Loucy (cell line): ENCODE data around the gene CDC42BPA.

Experiments used
- H2AFZ ChIP-seq: fragments of 200-600 bp; sonication (generic); 2 replicates; pipeline ENCODE4 v1.6.0; 2016; ENCODE audit warnings: antibody characterized with exemption, mild to moderate bottlenecking, low read length, moderate library complexity
- H3F3A ChIP-seq: fragments of 200-600 bp; 2 replicates; pipeline ENCODE4 v1.6.0; 2016; ENCODE audit warnings: antibody characterized with exemption, low read depth, mild to moderate bottlenecking
- H3K27me3 ChIP-seq: fragments of 200-600 bp; sonication (generic); 2 replicates; pipeline ENCODE4 v1.6.1; 2014; ENCODE audit warnings: low read length, mild to moderate bottlenecking; ENCODE audit not compliant: insufficient read depth, poor library complexity, severe bottlenecking
- H3K36me3 ChIP-seq: fragments of 200-600 bp; sonication (generic); 2 replicates; pipeline ENCODE4 v1.6.1; 2016; ENCODE audit warnings: low read length; ENCODE audit not compliant: insufficient read depth
- H3K4me1 ChIP-seq: fragments of 200-600 bp; sonication (generic); 2 replicates; pipeline ENCODE4 v1.5.1; 2014; ENCODE audit warnings: low read length, mild to moderate bottlenecking; ENCODE audit not compliant: insufficient read depth, poor library complexity, severe bottlenecking
- H3K4me2 ChIP-seq: fragments of 200-600 bp; sonication (generic); 2 replicates; pipeline ENCODE4 v1.6.0; 2014; ENCODE audit warnings: antibody characterized with exemption, low read length, low read depth, mild to moderate bottlenecking; ENCODE audit not compliant: poor library complexity, severe bottlenecking
- H3K4me3 ChIP-seq: fragments of 200-600 bp; sonication (generic); 2 replicates; pipeline ENCODE4 v1.5.1; 2014; ENCODE audit warnings: low read length, mild to moderate bottlenecking, mixed read lengths; ENCODE audit not compliant: poor library complexity, severe bottlenecking
- H3K79me2 ChIP-seq: fragments of 200-600 bp; sonication (generic); 2 replicates; pipeline ENCODE4 v1.6.1; 2014; ENCODE audit warnings: low read length; ENCODE audit not compliant: insufficient read depth
- H3K9ac ChIP-seq: fragments of 200-600 bp; sonication (generic); 2 replicates; pipeline ENCODE4 v1.6.0; 2014; ENCODE audit warnings: mild to moderate bottlenecking, low read depth, low read length, moderate library complexity; ENCODE audit not compliant: poor library complexity, severe bottlenecking
- H3K9me2 ChIP-seq: fragments of 200-600 bp; sonication (generic); replicated peaks from 2 replicates; pipeline ENCODE4 v1.6.1; 2016; ENCODE audit warnings: low read depth, low read length, mixed read lengths
- H3K9me3 ChIP-seq: fragments of 200-600 bp; sonication (generic); 2 replicates; pipeline ENCODE4 v1.6.1; 2014; ENCODE audit warnings: mild to moderate bottlenecking, antibody characterized with exemption, low read length, low read depth; ENCODE audit not compliant: insufficient read depth
- H4K20me1 ChIP-seq: fragments of 200-600 bp; sonication (generic); 2 replicates; pipeline ENCODE4 v1.6.0; 2014; ENCODE audit warnings: antibody characterized with exemption, low read length, mild to moderate bottlenecking; ENCODE audit not compliant: insufficient read depth, poor library complexity, severe bottlenecking
- EZH2phosphoT487 ChIP-seq: fragments of 200-600 bp; IDR thresholded peaks from 2 replicates; pipeline ENCODE4 v1.6.1; 2018; ENCODE audit warnings: antibody characterized with exemption, mild to moderate bottlenecking, moderate library complexity, borderline replicate concordance
- TF ChIP-seq, protein P1 (sequence below): fragments of 200-600 bp; sonication (generic); conservative IDR thresholded peaks from 2 replicates; pipeline ENCODE4 v1.5.1; 2014; ENCODE audit warnings: mild to moderate bottlenecking, antibody characterized with exemption, low read length

Gene CDC42BPA

DNA sequence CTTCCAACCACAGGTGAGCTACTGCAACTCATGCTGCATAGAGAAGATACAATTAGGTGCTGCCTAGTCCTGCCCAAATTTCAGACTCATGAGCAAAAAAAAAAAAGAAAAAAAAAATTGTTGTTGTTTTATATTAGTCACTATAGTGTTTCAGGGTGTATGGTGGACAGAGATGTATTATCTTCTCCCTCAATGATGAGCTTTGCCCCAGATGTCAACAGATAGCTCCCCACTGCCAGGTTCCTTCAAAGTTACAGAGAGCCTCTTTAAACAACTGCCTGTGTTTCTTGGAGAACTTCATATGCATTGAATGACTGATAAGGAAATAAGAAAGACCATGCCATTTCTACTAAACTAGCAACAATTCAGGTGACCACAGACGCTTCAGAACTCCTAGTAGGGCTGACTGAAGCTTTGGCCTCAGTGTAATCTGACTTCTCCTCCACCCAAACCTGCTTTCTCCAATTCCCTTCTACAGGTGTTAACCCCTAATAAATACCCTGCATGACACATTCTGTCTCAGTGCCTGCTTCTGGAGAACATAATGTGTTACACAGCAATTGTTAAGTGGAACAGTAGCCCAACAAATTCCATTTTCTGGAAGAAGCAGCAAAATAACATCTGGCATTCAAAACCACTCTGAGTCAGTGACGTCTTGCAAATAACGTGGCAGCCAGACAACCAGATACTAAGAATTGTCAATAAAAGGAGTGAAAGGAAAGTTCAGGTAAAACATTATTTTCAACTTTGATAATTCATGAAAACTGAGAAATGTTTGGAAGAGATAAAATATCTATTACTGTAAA is 147.7 kb downstream of the CDC42BPA start:
- no peaks in the 10 kb centered on the region for H3K36me3 ChIP-seq
- H3K27me3 ChIP-seq, result no peaks in the 10 kb centered on the region
- H3K79me2 ChIP-seq, result no peaks in the 10 kb centered on the region
- H3K9ac ChIP-seq, result no peak overlapping the region
- H3K9me2 ChIP-seq, result no peaks in the 10 kb centered on the region
- H3K9me3 ChIP-seq, result no peaks in the 10 kb centered on the region
- no peak overlapping the region for H3K4me3 ChIP-seq
- no peak overlapping the region for H2AFZ ChIP-seq
- TF ChIP-seq, protein P1, sequence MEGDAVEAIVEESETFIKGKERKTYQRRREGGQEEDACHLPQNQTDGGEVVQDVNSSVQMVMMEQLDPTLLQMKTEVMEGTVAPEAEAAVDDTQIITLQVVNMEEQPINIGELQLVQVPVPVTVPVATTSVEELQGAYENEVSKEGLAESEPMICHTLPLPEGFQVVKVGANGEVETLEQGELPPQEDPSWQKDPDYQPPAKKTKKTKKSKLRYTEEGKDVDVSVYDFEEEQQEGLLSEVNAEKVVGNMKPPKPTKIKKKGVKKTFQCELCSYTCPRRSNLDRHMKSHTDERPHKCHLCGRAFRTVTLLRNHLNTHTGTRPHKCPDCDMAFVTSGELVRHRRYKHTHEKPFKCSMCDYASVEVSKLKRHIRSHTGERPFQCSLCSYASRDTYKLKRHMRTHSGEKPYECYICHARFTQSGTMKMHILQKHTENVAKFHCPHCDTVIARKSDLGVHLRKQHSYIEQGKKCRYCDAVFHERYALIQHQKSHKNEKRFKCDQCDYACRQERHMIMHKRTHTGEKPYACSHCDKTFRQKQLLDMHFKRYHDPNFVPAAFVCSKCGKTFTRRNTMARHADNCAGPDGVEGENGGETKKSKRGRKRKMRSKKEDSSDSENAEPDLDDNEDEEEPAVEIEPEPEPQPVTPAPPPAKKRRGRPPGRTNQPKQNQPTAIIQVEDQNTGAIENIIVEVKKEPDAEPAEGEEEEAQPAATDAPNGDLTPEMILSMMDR, result no peak
- TF ChIP-seq EZH2phosphoT487, result no peak
- H3K4me1 ChIP-seq, result no peaks in the 10 kb centered on the region
- H3K4me2 ChIP-seq, result no peak overlapping the region
- no peaks in the 10 kb centered on the region for H4K20me1 ChIP-seq
- no peaks in the 10 kb centered on the region for H3F3A ChIP-seq

DNA sequence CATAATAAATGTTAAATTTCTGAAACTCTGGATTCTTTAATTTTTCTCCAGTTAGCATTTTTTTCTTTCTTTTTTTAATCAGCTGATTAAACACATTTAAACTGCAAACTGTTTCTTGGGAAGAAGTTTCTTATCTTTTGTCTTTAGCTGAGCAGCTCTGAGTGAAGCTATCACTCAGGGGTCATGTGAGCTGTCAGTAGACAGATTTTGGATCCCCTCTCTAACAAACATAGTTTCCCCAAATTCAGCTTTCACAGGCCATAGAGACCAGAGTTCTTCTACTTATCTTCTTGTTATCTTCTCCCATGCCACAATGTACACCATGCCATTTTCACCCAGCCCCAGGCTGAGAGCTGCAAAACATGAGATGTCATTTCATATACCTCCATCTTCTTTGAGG is 148.9 kb downstream of the CDC42BPA start:
- TF ChIP-seq, protein P1, result no peak
- no peak for TF ChIP-seq EZH2phosphoT487
- H2AFZ ChIP-seq, result no peak overlapping the region
- H3K4me1 ChIP-seq, result no peaks in the 10 kb centered on the region
- no peaks in the 10 kb centered on the region for H3K36me3 ChIP-seq
- no peaks in the 10 kb centered on the region for H3F3A ChIP-seq
- no peaks in the 10 kb centered on the region for H3K27me3 ChIP-seq
- no peak overlapping the region for H3K4me2 ChIP-seq
- H3K9me2 ChIP-seq, result no peaks in the 10 kb centered on the region
- no peak overlapping the region for H3K4me3 ChIP-seq
- no peaks in the 10 kb centered on the region for H4K20me1 ChIP-seq
- no peaks in the 10 kb centered on the region for H3K9me3 ChIP-seq
- no peak overlapping the region for H3K9ac ChIP-seq
- H3K79me2 ChIP-seq, result no peaks in the 10 kb centered on the region

DNA sequence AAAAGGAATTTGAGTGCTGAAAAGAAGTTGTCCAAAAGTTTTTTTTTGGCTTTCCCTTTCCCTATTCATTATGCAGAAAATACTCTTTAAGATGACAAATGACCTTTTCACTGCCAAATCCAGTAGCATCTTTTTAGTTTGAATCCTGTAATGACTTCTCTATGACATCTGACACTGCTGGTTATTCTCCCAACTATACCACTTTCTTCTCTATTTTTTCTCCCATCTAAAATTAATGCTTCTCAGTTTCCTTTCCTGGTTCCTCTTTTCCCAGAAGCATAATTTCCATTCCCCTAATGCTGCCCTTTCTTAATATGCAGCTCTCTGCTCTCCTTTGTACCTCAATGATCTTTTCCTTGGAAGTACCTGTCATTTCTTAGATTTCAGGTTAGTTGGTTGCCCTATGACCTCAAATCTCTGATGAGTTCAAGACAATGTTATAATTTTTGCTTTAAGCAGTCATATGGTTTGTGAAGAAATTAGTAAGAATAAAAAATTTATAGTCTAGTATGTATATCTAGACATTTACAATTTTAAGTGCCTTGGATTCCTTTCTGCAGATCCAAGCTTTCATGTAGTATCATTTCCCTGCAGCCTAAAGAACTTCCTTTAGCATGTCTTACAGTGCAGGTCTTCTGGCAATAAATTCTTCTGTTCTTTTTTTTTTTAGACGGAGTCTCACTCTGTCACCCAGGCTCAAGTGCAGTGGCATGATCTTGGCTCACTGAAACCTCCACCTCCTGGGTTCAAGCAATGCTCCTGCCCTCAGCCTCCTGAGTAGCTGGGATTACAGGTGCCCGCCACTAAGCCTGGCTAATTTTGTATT is 150.8 kb downstream of the CDC42BPA start:
- H3K4me1 ChIP-seq, result no peaks in the 10 kb centered on the region
- H3K4me3 ChIP-seq, result no peak overlapping the region
- no peaks in the 10 kb centered on the region for H3K9me2 ChIP-seq
- no peaks in the 10 kb centered on the region for H3K79me2 ChIP-seq
- H3K9ac ChIP-seq, result no peak overlapping the region
- H3F3A ChIP-seq, result no peaks in the 10 kb centered on the region
- no peaks in the 10 kb centered on the region for H3K27me3 ChIP-seq
- TF ChIP-seq, protein P1, result no peak
- TF ChIP-seq EZH2phosphoT487, result no peak
- H3K9me3 ChIP-seq, result no peaks in the 10 kb centered on the region
- H3K4me2 ChIP-seq, result no peak overlapping the region
- no peaks in the 10 kb centered on the region for H3K36me3 ChIP-seq
- H2AFZ ChIP-seq, result no peak overlapping the region
- H4K20me1 ChIP-seq, result no peaks in the 10 kb centered on the region
